HEK293T (cell line): Measurements from ENCODE around the gene CBARP.

ENCODE experiments used
- CTCF ChIA-PET: fragments of 350-600 bp; formaldehyde crosslinking; extraction: SDS; loops from one replicate; lab custom pipeline; 2021; ENCODE audit warnings: antibody characterized with exemption, inconsistent platforms; lab: Yijun Ruan, JAX
- POLR2A ChIA-PET: fragments of 350-600 bp; formaldehyde crosslinking; extraction: SDS; loops from one replicate; lab custom pipeline; 2020; ENCODE audit warnings: antibody characterized with exemption, inconsistent platforms; lab: Yijun Ruan, JAX
- DNase-seq: peaks from one replicate; pipeline ENCODE4 v3.0.0; 2012; ENCODE audit warnings: mixed read lengths; ENCODE audit errors: extremely low spot score
- ARNT ChIP-seq: fragments of 450-650 bp; IDR thresholded peaks from 2 replicates; pipeline ENCODE4 v1.6.1; 2017; ENCODE audit warnings: mild to moderate bottlenecking
- BHLHE40 ChIP-seq: fragments of 450-650 bp; IDR thresholded peaks from 2 replicates; pipeline ENCODE4 v1.6.1; 2016; ENCODE audit warnings: mild to moderate bottlenecking, moderate library complexity, borderline replicate concordance
- CTBP1 ChIP-seq: fragments of 450-650 bp; IDR thresholded peaks from 2 replicates; pipeline ENCODE4 v1.6.1; 2016; ENCODE audit warnings: borderline replicate concordance
- ELF4 ChIP-seq: fragments of 450-650 bp; IDR thresholded peaks from 2 replicates; pipeline ENCODE4 v1.6.1; 2017; ENCODE audit warnings: antibody characterized with exemption
- FOXA1 ChIP-seq: fragments of 450-650 bp; IDR thresholded peaks from 2 replicates; pipeline ENCODE4 v1.6.1; 2016; ENCODE audit warnings: mild to moderate bottlenecking
- FOXK2 ChIP-seq: fragments of 450-650 bp; IDR thresholded peaks from 2 replicates; pipeline ENCODE4 v1.6.1; 2016; ENCODE audit warnings: mild to moderate bottlenecking
- FOXM1 ChIP-seq: fragments of 450-650 bp; IDR thresholded peaks from 2 replicates; pipeline ENCODE4 v1.6.1; 2017; ENCODE audit warnings: mild to moderate bottlenecking, borderline replicate concordance
- HDGF ChIP-seq: fragments of 450-650 bp; IDR thresholded peaks from 2 replicates; pipeline ENCODE4 v1.6.1; 2017; ENCODE audit warnings: antibody characterized with exemption, borderline replicate concordance
- L3MBTL2 ChIP-seq: fragments of 450-650 bp; conservative IDR thresholded peaks from 2 replicates; pipeline ENCODE4 v1.6.1; 2016; ENCODE audit warnings: mild to moderate bottlenecking
- LEF1 ChIP-seq: fragments of 450-650 bp; IDR thresholded peaks from 2 replicates; pipeline ENCODE4 v1.6.1; 2017; ENCODE audit warnings: mild to moderate bottlenecking, borderline replicate concordance
- NFRKB ChIP-seq: fragments of 450-650 bp; IDR thresholded peaks from 2 replicates; pipeline ENCODE4 v1.6.1; 2016; ENCODE audit warnings: mild to moderate bottlenecking, moderate library complexity
- PKNOX1 ChIP-seq: fragments of 450-650 bp; IDR thresholded peaks from 2 replicates; pipeline ENCODE4 v1.6.1; 2016
- SP1 ChIP-seq: fragments of 450-650 bp; IDR thresholded peaks from 2 replicates; pipeline ENCODE4 v1.6.1; 2017
- SUZ12 ChIP-seq: fragments of 450-650 bp; IDR thresholded peaks from 2 replicates; pipeline ENCODE4 v1.6.1; 2016; ENCODE audit warnings: mild to moderate bottlenecking
- TARDBP ChIP-seq: fragments of 450-650 bp; IDR thresholded peaks from 2 replicates; pipeline ENCODE4 v1.6.1; 2016
- ZNF384 ChIP-seq: fragments of 450-650 bp; IDR thresholded peaks from 2 replicates; pipeline ENCODE4 v1.6.1; 2016

The CBARP gene

GRCh38 chr19:1254530-1255185, 16.9 kb upstream of the CBARP start:
- ChIA-PET CTCF (interaction anchor here (2.0 kb wide), 1 partner anchor 11 kb away, joined by 13 read pairs; no protein-coding TSS in a partner anchor), POLR2A (interaction anchor here (0.7 to 7.8 kb wide), 3 partner anchors 11 to 15 kb away, joined by 4 to 157 read pairs (median 5); partner anchors contain the start of gene CIRBP)
- TF ChIP-seq SP1, result no peak
- DNase-seq, result no peak

- ChIA-PET CTCF (interaction anchor here (1.8 to 2.0 kb wide), 2 partner anchors 10 to 12 kb away, joined by 13 to 22 read pairs; no protein-coding TSS in a partner anchor), POLR2A (interaction anchor here (0.7 to 7.8 kb wide), 3 partner anchors 12 to 15 kb away, joined by 5 to 157 read pairs (median 16); partner anchors contain the start of gene CIRBP)
- TF ChIP-seq HDGF, result no peak
- no peak for TF ChIP-seq L3MBTL2
- no peak for TF ChIP-seq ZNF384
- TF ChIP-seq FOXK2, result no peak
- TF ChIP-seq LEF1, result no peak
- TF ChIP-seq TARDBP, result no peak
- TF ChIP-seq FOXM1, result no peak
- TF ChIP-seq CTBP1, result no peak
- no peak for TF ChIP-seq SP1
- TF ChIP-seq FOXA1, result no peak
- TF ChIP-seq PKNOX1, result no peak
- no peak for TF ChIP-seq NFRKB
- no peak for TF ChIP-seq SUZ12
- TF ChIP-seq BHLHE40, result no peak
- no peak for TF ChIP-seq ARNT
- TF ChIP-seq ELF4, result no peak
- DNase-seq, result no peak
Measured at GRCh38 chr19:1254081-1254527, 16.3 kb upstream of the CBARP start.

GRCh38 chr19:1253514-1254080, 15.8 kb upstream of the CBARP start:
- TF ChIP-seq FOXK2 (no peak), SP1 (no peak), ELF4 (no peak), PKNOX1 (no peak), HDGF (no peak), FOXM1 (no peak), TARDBP (no peak), NFRKB (no peak), LEF1 (no peak), ZNF384 (no peak)
- DNase-seq, result no peak
- ChIA-PET POLR2A (interaction anchor here (0.7 to 7.8 kb wide), 4 partner anchors 9 to 20 kb away, joined by 3 to 157 read pairs (median 10); partner anchors contain the start of gene CIRBP), CTCF (interaction anchor here (0.7 to 2.0 kb wide), 3 partner anchors 9 to 13 kb away, joined by 6 to 22 read pairs (median 13); no protein-coding TSS in a partner anchor)

- TF ChIP-seq HDGF (no peak), NFRKB (no peak), SP1 (no peak), ELF4 (no peak), FOXM1 (no peak), LEF1 (no peak), ZNF384 (no peak), FOXA1 (no peak), BHLHE40 (no peak)
- DNase-seq, result no peak
- ChIA-PET CTCF (interaction anchor here (0.7 to 2.0 kb wide), 3 partner anchors 9 to 13 kb away, joined by 6 to 22 read pairs (median 13); no protein-coding TSS in a partner anchor), POLR2A (interaction anchor here (0.6 to 7.8 kb wide), 6 partner anchors 9 to 27 kb away, joined by 3 to 157 read pairs (median 3); partner anchors contain the start of genes CIRBP and FAM174C)
Measured at GRCh38 chr19:1252821-1253513, 15.2 kb upstream of the CBARP start.

- CTCF ChIA-PET, result interaction anchor here (0.8 to 2.0 kb wide), 4 partner anchors 8 to 17 kb away, joined by 4 to 22 read pairs (median 9); partner anchors contain the start of gene CIRBP
- DNase-seq, result no peak
Measured at GRCh38 chr19:1252221-1252820, 14.5 kb upstream of the CBARP start.

More at GRCh38 chr19:1252221-1252820, 14.5 kb upstream of the CBARP start:
- POLR2A ChIA-PET, result interaction anchor here (0.6 to 7.8 kb wide), 7 partner anchors 8 to 26 kb away, joined by 3 to 157 read pairs (median 6); partner anchors contain the start of genes CIRBP and FAM174C
- TF ChIP-seq FOXK2, result no peak
